PC-9 (cell line): ENCODE data around the gene CMTR1. TPM values are rescaled to one million over a fixed set of nuclear protein-coding genes. Genes with fewer than 3 reads are reported as not detected.

ENCODE experiments used
- BruUV-seq: library from RNA; stranded (reverse); fragments of 400-500 nt; replicated peaks from 2 replicates; lab custom pipeline; 2021; lab: Mats Ljungman, UMichigan
- CTCF ChIA-PET: fragments of 300-600 bp; sonication (Branson Sonifier 250); formaldehyde crosslinking; loops from one replicate; lab custom pipeline; 2022; ENCODE audit warnings: antibody characterized with exemption; lab: Charles Lee
- POLR2A ChIA-PET: fragments of 300-600 bp; sonication (Branson Sonifier 250); formaldehyde crosslinking; loops from one replicate; lab custom pipeline; 2022; ENCODE audit warnings: antibody characterized with exemption; ENCODE audit not compliant: unreplicated experiment; lab: Charles Lee
- DNase-seq, 2 experiments: peaks; one replicate each; pipeline versions ENCODE4 v3.0.0 to v3.0.0-alpha.2; 2015 to 2022; ENCODE audit warnings: mixed read lengths in 1 of 2
- H2AFZ ChIP-seq: fragments of 200-600 bp; sonication (generic); 2 replicates; pipeline ENCODE4 v1.8.1; 2017; ENCODE audit warnings: antibody characterized with exemption
- H3F3A ChIP-seq: fragments of 200-600 bp; sonication (generic); 2 replicates; pipeline ENCODE4 v1.8.1; 2017; ENCODE audit warnings: antibody characterized with exemption, mild to moderate bottlenecking, low read depth; ENCODE audit not compliant: insufficient read depth
- H3K27ac ChIP-seq: fragments of 200-600 bp; sonication (generic); 2 replicates; pipeline ENCODE4 v1.6.1; 2016; ENCODE audit warnings: mixed run types
- H3K27me3 ChIP-seq: fragments of 200-600 bp; sonication (generic); 2 replicates; pipeline ENCODE4 v1.6.1; 2016; ENCODE audit warnings: low read depth, mixed run types; ENCODE audit not compliant: insufficient read depth
- H3K36me3 ChIP-seq: fragments of 200-600 bp; sonication (generic); 2 replicates; pipeline ENCODE4 v1.6.1; 2016; ENCODE audit warnings: low read depth, mixed run types
- H3K4me1 ChIP-seq: fragments of 200-600 bp; sonication (generic); replicated peaks from 2 replicates; pipeline ENCODE4 v1.6.1; 2016; ENCODE audit warnings: mixed run types; ENCODE audit not compliant: insufficient read depth
- H3K4me2 ChIP-seq: fragments of 200-600 bp; sonication (generic); 2 replicates; pipeline ENCODE4 v1.6.1; 2017; ENCODE audit warnings: mixed run types
- H3K4me3 ChIP-seq: fragments of 200-600 bp; sonication (generic); 2 replicates; pipeline ENCODE4 v1.6.1; 2016; ENCODE audit warnings: mixed run types
- H3K79me2 ChIP-seq: fragments of 200-600 bp; sonication (generic); 2 replicates; pipeline ENCODE4 v1.6.1; 2017; ENCODE audit warnings: low read depth, mixed run types
- H3K9me2 ChIP-seq: fragments of 200-600 bp; sonication (generic); 2 replicates; pipeline ENCODE4 v1.8.1; 2017; ENCODE audit warnings: mild to moderate bottlenecking; ENCODE audit not compliant: insufficient read depth
- H3K9me3 ChIP-seq: fragments of 200-600 bp; sonication (generic); 2 replicates; pipeline ENCODE4 v1.8.1; 2016; ENCODE audit warnings: low read depth; ENCODE audit not compliant: insufficient read depth
- H4K20me1 ChIP-seq: fragments of 200-600 bp; sonication (generic); 2 replicates; pipeline ENCODE4 v1.8.1; 2017; ENCODE audit not compliant: insufficient read depth
- EZH2 ChIP-seq: fragments of 200-600 bp; sonication (generic); IDR thresholded peaks from 2 replicates; pipeline ENCODE4 v1.8.0; 2017; ENCODE audit warnings: antibody characterized with exemption, low read depth
- intact Hi-C: fragments of 100-400 bp; cut with micrococcal nuclease; formaldehyde crosslinking; loops from one replicate; pipeline ENCODE4 v1.10.0; 2022; ENCODE audit not compliant: unreplicated experiment
- total RNA-seq: library from RNA; stranded (reverse); gene quantifications from 2 replicates; pipeline ENCODE4 v1.2.3, GENCODE V29; 2021
- TF ChIP-seq, protein P1 (sequence below): fragments of 200-600 bp; sonication (generic); conservative IDR thresholded peaks from 2 replicates; pipeline ENCODE4 v1.6.1; 2017; ENCODE audit warnings: mixed run types, antibody characterized with exemption, mild to moderate bottlenecking, moderate library complexity

The CMTR1 gene
- total RNA-seq, 1 experiment from 2014 or later, result 28.3 TPM

DNA sequence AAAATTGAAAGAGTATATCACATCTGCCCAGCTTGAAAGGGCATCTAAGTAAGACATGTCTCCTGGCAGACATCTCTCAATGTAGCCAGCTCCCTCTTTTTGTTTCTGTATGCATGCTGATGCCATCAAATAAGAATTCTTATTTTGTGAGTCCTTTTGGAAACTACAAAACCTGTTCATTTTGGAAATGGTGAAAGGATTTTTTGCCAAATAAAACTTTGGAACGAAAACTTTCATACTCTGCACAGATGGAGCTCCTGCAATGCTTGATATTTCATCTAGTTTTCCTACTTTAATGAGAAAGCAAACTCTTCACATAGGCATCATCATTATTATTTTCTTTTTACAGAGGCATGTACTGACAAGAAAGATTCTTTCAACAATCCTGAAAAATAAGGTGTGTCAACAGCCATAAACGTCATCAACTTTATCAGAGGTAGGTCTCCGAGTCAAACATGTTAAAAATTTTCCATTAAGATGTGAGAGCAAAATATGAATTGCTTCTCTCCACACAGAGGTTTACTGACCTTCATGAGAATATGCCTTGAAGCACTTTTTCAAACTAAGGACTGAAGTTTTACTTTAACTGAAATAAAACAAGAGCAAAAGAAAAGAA is 26.2 kb upstream of the CMTR1 start:
- ChIA-PET CTCF (no interaction called here), POLR2A (interaction anchor here (0.7 kb wide), 1 partner anchor 24 kb away, joined by 8 read pairs; no protein-coding TSS in a partner anchor)
- intact Hi-C loops, result no loop called here
- Histone ChIP-seq H3K36me3 (no peaks in the 10 kb centered on the region), H3K4me2 (no peak overlapping the region), H3K9me3 (peaks cover 4% of the 10 kb centered on the region; the same call in 1 of the 2 replicates), H2AFZ (no peak overlapping the region), H3K4me1 (no peaks in the 10 kb centered on the region), H3K9me2 (no peaks in the 10 kb centered on the region), H4K20me1 (no peaks in the 10 kb centered on the region), H3K4me3 (no peak overlapping the region), H3F3A (no peaks in the 10 kb centered on the region), H3K27me3 (no peaks in the 10 kb centered on the region), H3K27ac (no peak overlapping the region), H3K79me2 (no peaks in the 10 kb centered on the region)
- no peak for TF ChIP-seq EZH2
- TF ChIP-seq, protein P1, sequence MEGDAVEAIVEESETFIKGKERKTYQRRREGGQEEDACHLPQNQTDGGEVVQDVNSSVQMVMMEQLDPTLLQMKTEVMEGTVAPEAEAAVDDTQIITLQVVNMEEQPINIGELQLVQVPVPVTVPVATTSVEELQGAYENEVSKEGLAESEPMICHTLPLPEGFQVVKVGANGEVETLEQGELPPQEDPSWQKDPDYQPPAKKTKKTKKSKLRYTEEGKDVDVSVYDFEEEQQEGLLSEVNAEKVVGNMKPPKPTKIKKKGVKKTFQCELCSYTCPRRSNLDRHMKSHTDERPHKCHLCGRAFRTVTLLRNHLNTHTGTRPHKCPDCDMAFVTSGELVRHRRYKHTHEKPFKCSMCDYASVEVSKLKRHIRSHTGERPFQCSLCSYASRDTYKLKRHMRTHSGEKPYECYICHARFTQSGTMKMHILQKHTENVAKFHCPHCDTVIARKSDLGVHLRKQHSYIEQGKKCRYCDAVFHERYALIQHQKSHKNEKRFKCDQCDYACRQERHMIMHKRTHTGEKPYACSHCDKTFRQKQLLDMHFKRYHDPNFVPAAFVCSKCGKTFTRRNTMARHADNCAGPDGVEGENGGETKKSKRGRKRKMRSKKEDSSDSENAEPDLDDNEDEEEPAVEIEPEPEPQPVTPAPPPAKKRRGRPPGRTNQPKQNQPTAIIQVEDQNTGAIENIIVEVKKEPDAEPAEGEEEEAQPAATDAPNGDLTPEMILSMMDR, result no peak
- BruUV-seq, result no TSS peak
- DNase-seq, result no peak

DNA sequence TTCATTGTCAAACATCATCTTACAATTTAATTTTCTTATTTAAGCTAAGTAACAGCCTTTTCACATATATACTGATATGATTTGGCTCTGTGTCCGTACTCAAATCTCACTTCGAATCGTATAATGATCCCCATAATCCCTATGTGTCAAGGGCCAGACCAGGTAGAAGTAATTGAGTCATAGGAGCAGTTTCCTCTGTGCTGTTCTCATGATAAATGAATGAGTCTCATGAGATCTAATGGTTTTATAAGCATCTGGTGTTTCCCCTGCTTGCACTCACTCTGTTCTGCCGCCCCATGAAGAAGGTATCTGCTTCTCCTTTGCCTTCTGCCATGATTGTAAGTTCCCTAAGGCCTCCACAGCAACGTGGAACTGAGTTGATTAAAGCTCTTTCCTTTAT is 25.1 kb upstream of the CMTR1 start:
- Histone ChIP-seq H3K36me3 (no peaks in the 10 kb centered on the region), H4K20me1 (no peaks in the 10 kb centered on the region), H3K4me2 (no peak overlapping the region), H3K4me3 (no peak overlapping the region), H3K27me3 (no peaks in the 10 kb centered on the region), H3K9me3 (peaks cover 4% of the 10 kb centered on the region; the same call in 1 of the 2 replicates), H3K79me2 (no peaks in the 10 kb centered on the region), H3F3A (no peaks in the 10 kb centered on the region), H3K9me2 (no peaks in the 10 kb centered on the region), H3K27ac (no peak overlapping the region), H2AFZ (no peak overlapping the region), H3K4me1 (no peaks in the 10 kb centered on the region)
- intact Hi-C loops, result no loop called here
- TF ChIP-seq EZH2, result no peak
- TF ChIP-seq, protein P1, result no peak
- ChIA-PET POLR2A (no interaction called here), CTCF (no interaction called here)
- DNase-seq, result peak in 1 of 2 experiments; percentile 26
- BruUV-seq, result no TSS peak

DNA sequence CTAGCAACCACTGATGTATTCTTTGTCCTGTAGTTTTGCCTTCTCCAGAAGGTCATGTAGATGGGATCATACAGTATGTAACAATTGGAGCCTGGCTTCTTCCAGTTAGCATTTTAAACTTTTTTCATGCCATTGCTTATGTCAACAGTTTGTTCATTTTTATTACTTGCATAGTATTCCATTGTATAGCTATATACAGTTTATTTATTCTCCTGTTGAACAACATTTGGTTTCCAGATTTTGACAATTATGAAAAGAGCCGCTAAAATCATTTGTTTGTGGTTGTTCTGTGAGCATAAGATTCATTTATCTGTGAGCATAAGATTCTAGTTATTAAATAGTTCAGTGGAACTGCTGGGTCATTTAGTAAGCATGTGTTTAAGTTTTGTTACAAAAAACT is 23.5 kb upstream of the CMTR1 start:
- no peaks in the 10 kb centered on the region for H3F3A ChIP-seq
- ChIA-PET CTCF (interaction anchor here (0.7 kb wide), 1 partner anchor 589 kb away, joined by 4 read pairs; no protein-coding TSS in a partner anchor), POLR2A (no interaction called here)
- no peak for DNase-seq
- H3K36me3 ChIP-seq, result no peaks in the 10 kb centered on the region
- intact Hi-C loops, result no loop called here
- H3K9me3 ChIP-seq, result peaks cover 4% of the 10 kb centered on the region; the same call in 1 of the 2 replicates
- H3K9me2 ChIP-seq, result no peaks in the 10 kb centered on the region
- H3K27ac ChIP-seq, result no peak overlapping the region
- no peaks in the 10 kb centered on the region for H3K4me1 ChIP-seq
- no peak overlapping the region for H2AFZ ChIP-seq
- H3K4me3 ChIP-seq, result no peak overlapping the region
- no peaks in the 10 kb centered on the region for H3K27me3 ChIP-seq
- BruUV-seq, result no TSS peak
- TF ChIP-seq, protein P1, result no peak
- TF ChIP-seq EZH2, result no peak
- H3K4me2 ChIP-seq, result no peak overlapping the region
- H4K20me1 ChIP-seq, result no peaks in the 10 kb centered on the region
- H3K79me2 ChIP-seq, result no peaks in the 10 kb centered on the region
